Choroid plexus epithelial cell (primary cell): ENCODE results near the gene KRT5.
A peak's percentile ranks its signal among the peaks of the same experiment; 100 is the strongest.

ENCODE experiments used
- DNase-seq: peaks from one replicate; pipeline ENCODE4 v3.0.0-alpha.2; 2010; ENCODE audit warnings: low read depth
- H3K4me3 ChIP-seq: 2 replicates; pipeline ENCODE4 v1.5.1; 2011; ENCODE audit warnings: low read depth, mild to moderate bottlenecking, control low read depth, low read length, moderate library complexity
- TF ChIP-seq, protein P1 (sequence below): conservative IDR thresholded peaks from 2 replicates; pipeline ENCODE4 v1.5.1; 2011; ENCODE audit warnings: low read depth, mild to moderate bottlenecking, control low read depth, inconsistent platforms, low read length, moderate library complexity

The KRT5 gene

DNA sequence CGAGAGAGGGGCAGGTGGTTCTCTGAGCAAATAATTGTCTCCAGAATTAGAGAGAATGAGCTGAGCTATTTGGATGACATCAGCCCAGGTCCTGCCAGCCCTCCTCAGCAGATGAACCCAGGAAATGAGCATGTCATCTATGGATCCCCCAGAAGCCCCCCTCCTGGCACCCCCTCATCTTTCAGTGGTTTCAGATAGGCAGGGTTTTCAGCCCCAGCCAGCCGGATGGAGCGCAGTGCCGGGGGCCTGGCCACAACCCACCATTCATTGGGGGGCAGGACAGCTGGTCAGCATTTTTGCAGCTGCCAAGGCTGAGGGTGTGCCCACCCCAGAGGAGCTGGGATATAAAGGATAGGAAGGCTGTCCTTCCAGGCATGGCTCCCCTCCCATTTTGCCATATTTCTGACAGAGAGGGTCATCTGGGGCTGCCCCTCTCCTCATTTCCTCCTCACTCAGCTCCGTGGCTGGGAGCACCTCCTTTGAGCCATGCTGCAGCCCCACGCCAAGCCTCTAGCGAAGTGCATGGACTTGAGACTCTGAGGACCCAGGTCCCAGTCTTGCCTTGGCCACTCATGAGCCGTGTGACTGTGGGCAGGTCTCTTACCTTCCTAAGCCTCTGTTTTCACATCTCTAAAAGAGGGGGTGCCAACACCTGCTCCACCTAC, 38.7 kb upstream of the KRT5 start:
- TF ChIP-seq, protein P1, sequence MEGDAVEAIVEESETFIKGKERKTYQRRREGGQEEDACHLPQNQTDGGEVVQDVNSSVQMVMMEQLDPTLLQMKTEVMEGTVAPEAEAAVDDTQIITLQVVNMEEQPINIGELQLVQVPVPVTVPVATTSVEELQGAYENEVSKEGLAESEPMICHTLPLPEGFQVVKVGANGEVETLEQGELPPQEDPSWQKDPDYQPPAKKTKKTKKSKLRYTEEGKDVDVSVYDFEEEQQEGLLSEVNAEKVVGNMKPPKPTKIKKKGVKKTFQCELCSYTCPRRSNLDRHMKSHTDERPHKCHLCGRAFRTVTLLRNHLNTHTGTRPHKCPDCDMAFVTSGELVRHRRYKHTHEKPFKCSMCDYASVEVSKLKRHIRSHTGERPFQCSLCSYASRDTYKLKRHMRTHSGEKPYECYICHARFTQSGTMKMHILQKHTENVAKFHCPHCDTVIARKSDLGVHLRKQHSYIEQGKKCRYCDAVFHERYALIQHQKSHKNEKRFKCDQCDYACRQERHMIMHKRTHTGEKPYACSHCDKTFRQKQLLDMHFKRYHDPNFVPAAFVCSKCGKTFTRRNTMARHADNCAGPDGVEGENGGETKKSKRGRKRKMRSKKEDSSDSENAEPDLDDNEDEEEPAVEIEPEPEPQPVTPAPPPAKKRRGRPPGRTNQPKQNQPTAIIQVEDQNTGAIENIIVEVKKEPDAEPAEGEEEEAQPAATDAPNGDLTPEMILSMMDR = no peak
- no peak for DNase-seq

DNA sequence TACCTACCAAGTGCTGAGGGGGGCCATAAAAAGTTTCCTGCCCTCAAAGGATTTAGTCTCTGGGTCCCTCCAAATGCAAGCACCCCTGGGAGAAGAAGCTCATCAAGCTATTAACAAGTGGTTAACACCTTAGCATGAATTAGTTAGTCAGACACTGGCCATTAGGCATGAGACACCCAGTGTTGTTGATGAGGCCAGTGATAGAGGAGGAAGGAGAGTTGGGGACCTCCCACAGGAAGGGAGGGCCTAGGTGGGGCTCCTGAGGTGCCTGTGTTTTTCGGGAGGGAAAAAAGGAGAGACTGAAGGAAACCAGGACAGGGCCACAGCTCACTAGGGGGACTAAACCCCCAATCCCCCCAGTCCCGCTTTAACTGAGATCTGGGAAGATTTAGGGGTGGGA, 37.3 kb upstream of the KRT5 start:
- TF ChIP-seq, protein P1 = no peak
- DNase-seq = no peak
- no peak overlapping the region for H3K4me3 ChIP-seq

More for the DNA sequence above, 38.7 kb upstream of the KRT5 start:
- no peak overlapping the region for H3K4me3 ChIP-seq

DNA sequence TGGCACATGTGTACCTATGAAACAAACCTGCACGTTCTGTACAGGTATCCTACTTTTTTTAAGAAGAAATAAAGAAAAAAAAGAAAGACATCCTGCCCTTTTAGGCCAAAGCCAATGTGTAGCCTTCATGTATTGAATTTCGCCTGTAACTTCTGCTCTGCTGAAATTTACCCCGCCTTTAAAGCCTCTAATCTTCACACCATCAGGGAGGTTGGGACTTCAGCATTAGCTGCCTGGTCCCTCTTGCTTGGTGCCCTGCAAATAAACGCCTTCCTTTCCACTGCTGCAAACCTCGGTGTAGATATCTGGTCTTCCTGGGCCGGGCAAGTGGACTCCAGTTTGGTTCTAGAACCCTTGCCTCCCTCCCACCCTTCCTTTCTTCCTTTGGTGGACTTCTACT, 35.4 kb upstream of the KRT5 start:
- no peak overlapping the region for H3K4me3 ChIP-seq
- no peak for DNase-seq
- TF ChIP-seq, protein P1 = no peak

DNA sequence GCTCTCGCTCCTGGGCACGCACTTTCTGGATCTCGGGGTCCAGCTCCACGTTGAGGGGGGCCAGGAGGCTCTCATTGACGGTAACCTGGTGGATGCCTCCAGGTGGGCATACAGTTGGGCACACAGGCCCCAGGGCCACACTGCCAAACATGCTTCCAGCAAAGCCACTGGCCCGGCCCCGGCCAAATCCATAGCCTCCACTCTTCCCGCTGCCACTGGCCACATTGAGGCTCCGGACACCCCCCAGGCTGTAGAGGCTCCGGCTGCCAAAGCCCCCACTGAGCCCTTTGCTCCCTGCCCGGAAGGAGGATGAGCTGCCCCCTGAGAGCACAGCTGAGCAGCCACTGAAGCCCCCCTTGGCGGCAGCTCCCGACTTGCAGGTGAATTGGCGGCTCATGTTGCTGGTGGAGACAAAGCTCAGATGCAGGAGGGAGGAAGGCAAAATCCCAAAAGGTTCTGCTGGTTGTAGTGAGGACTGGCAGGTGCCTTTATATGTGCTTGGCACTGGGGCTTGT, 32.5 kb upstream of the KRT5 start, which contains the start of gene KRT71:
TSS of gene KRT71 (minus strand) at position 465 of the 515 bp plus-strand sequence. CDS start at position 397, 68 bp downstream.
- TF ChIP-seq, protein P1 = no peak
- DNase-seq = no peak
- no peak within 1 kb of the TSS for H3K4me3 ChIP-seq

DNA sequence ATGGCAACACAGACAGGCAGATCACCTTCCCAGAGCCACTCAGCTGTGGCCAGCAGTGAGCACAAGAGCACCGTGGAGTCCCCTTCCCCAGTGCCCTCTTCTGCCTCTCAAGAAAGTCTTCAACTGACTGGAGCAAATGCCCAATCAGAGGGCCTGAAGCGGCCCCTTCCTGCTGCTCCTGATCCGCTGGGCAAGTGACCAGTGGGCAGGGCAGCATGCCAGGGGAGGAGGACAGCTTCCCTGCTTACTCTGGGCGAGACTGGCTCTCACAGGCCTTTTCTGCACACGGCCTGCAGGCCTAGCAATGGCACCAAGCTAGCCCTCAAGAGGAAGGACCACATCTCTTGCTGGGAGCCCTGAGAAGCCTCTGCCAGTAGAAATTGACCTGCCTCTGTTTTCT, 31.9 kb upstream of the KRT5 start:
- TF ChIP-seq, protein P1 = no peak
- H3K4me3 ChIP-seq = no peak overlapping the region
- no peak for DNase-seq

DNA sequence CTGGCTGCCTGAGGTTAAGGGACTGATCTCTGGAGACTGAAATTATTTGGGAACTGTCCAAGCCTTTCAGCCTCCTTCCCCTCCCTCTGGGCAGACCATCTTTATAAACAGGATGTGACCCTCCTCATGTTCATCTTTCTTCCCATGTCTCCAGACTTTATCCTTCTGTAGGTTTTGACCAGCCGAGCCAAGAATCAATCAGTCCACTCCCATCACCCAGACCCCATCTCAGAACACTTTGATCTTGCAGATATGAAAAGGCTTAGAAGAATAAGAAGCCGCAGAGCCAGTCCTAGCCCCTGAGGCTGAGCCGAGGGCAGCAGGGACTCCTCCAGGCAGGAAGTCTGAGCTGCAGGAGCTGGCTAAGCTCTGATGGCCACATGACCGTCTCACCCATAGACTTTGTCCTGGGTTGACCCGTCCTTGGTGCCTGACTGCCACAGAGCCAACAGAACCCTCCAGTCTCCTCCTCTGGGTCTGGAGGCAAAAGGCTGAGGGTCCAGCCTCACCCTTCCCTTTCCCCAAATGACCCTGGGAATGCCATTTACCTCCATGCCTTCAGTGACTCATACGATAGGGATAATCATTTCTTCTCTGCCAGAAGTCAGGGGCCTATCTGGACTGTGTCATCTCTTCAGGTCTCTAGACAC, 31.1 kb upstream of the KRT5 start:
- DNase-seq = peak; percentile 6
- no peak overlapping the region for H3K4me3 ChIP-seq
- TF ChIP-seq, protein P1 = no peak
